Smooth muscle cell (in vitro differentiated cells): Measurements from ENCODE around the gene IL1RAP. TPM values are rescaled to one million over a fixed set of nuclear protein-coding genes. Genes with fewer than 3 reads are reported as not detected.

Experiments
- DNase-seq: peaks from one replicate; lab custom pipeline; 2025; ENCODE audit not compliant: unreplicated experiment; lab: John Stamatoyannopoulos, UW
- H2AFZ ChIP-seq: fragments of 200-600 bp; sonication (generic); 2 replicates; pipeline ENCODE4 v1.6.0; 2016; ENCODE audit warnings: antibody characterized with exemption, low read depth, mild to moderate bottlenecking
- H3F3A ChIP-seq: fragments of 200-600 bp; sonication (generic); 2 replicates; pipeline ENCODE4 v1.6.0; 2017; ENCODE audit warnings: antibody characterized with exemption, low read depth
- H3K27ac ChIP-seq: fragments of 200-600 bp; sonication (generic); 2 replicates; pipeline ENCODE4 v1.5.1; 2016; ENCODE audit warnings: low read depth, mild to moderate bottlenecking
- H3K27me3 ChIP-seq: fragments of 200-600 bp; sonication (generic); 2 replicates; pipeline ENCODE4 v1.6.1; 2016; ENCODE audit warnings: low read depth, mild to moderate bottlenecking
- H3K36me3 ChIP-seq: fragments of 200-600 bp; sonication (generic); 2 replicates; pipeline ENCODE4 v1.5.1; 2016; ENCODE audit warnings: low read depth
- H3K4me1 ChIP-seq: fragments of 200-600 bp; sonication (generic); 2 replicates; pipeline ENCODE4 v1.5.1; 2016; ENCODE audit warnings: low read depth
- H3K4me2 ChIP-seq: fragments of 200-600 bp; sonication (generic); 2 replicates; pipeline ENCODE4 v1.6.0; 2016; ENCODE audit warnings: mild to moderate bottlenecking
- H3K4me3 ChIP-seq: fragments of 200-600 bp; sonication (generic); 2 replicates; pipeline ENCODE4 v1.5.1; 2016; ENCODE audit warnings: mild to moderate bottlenecking
- H3K79me2 ChIP-seq: fragments of 200-600 bp; sonication (generic); 2 replicates; pipeline ENCODE4 v1.6.0; 2016; ENCODE audit warnings: low read depth, mild to moderate bottlenecking
- H3K9ac ChIP-seq: fragments of 200-600 bp; sonication (generic); 2 replicates; pipeline ENCODE4 v1.6.0; 2016; ENCODE audit warnings: low read depth
- H3K9me3 ChIP-seq: fragments of 200-600 bp; sonication (generic); replicated peaks from 2 replicates; pipeline ENCODE4 v1.5.1; 2016; ENCODE audit warnings: low read depth
- H4K20me1 ChIP-seq: fragments of 200-600 bp; sonication (generic); 2 replicates; pipeline ENCODE4 v1.6.0; 2016; ENCODE audit warnings: low read depth
- CTCF ChIP-seq: fragments of 200-600 bp; sonication (generic); IDR thresholded peaks from 2 replicates; pipeline ENCODE4 v1.5.1; 2017; ENCODE audit warnings: borderline replicate concordance, mild to moderate bottlenecking, antibody characterized with exemption; ENCODE audit not compliant: insufficient read depth, poor library complexity, severe bottlenecking
- WGBS: methylation state at CpG from one replicate; pipeline ENCODE4 v1.1.7; 2016; ENCODE audit warnings: low lambda C conversion rate; 5-methylcytosine and 5-hydroxymethylcytosine counted together
- polyA plus RNA-seq: library from polyadenylated mRNA; unstranded; fragments of >200 nt; fragmentation: Nextera tagmentation; extraction: Ambion mirVana; gene quantifications from 2 replicates; pipeline ENCODE4 v1.2.1, GENCODE V29; 2016
- total RNA-seq: library from RNA; depleted of rRNA; stranded (reverse); fragments of >200 nt; gene quantifications from 2 replicates; pipeline ENCODE4 v1.2.3, GENCODE V29; 2014

The IL1RAP gene
- total and polyA plus RNA-seq, 2 experiments from 2014 or later: 13.5 to 49.1 TPM

DNA sequence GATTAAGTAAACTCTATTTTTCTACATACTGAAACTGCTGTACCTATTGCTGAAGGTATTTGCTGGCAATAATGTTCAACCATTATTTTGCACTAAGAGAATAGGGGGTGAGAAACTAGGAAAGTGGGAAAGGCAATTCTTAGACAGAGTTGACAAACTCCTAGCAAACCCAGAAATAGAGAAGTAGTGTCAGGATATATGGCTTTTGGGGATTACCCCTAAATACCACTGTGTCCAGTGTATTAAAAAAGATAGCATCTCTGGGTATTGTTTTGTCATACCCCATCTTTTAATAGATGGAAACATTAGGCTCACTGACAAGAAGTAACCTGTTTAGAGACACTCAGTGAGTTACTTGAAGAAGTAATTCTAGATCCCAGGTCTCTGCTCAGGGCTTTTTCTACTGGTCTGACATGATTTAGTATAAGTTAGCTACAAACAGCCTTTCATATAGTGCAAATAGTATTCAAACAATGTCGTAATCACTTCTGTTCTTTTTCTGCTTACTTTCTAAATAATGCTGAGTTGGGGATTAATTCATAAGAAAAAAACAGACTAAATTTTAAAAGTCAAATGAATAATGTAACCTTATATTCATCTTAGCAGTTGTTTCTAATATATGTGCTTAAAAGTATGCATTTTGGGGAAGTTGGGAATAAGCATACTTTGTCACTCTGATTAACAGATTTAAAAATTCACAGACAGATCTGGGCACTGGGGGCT lies 107.2 kb downstream of the IL1RAP start:
- H3K4me1 ChIP-seq: no peaks in the 10 kb centered on the region
- no peak overlapping the region for H2AFZ ChIP-seq
- no peaks in the 10 kb centered on the region for H3F3A ChIP-seq
- no peaks in the 10 kb centered on the region for H3K27me3 ChIP-seq
- H3K9me3 ChIP-seq: no peaks in the 10 kb centered on the region
- no peak for DNase-seq
- TF ChIP-seq CTCF: no peak
- H3K4me2 ChIP-seq: no peak overlapping the region
- H3K79me2 ChIP-seq: no peaks in the 10 kb centered on the region
- no peak overlapping the region for H3K27ac ChIP-seq
- no peak overlapping the region for H3K9ac ChIP-seq
- H3K36me3 ChIP-seq: no peaks in the 10 kb centered on the region
- no peak overlapping the region for H3K4me3 ChIP-seq
- WGBS: 92% methylated on average over 1 of the region's 1 CpG
- no peaks in the 10 kb centered on the region for H4K20me1 ChIP-seq

GRCh38 chr3:190621927-190622326 lies 108.0 kb downstream of the IL1RAP start:
- no peak overlapping the region for H3K4me2 ChIP-seq
- no peak for DNase-seq
- no peaks in the 10 kb centered on the region for H3K79me2 ChIP-seq
- H3K4me1 ChIP-seq: no peaks in the 10 kb centered on the region
- H3K9ac ChIP-seq: no peak overlapping the region
- H3K27me3 ChIP-seq: no peaks in the 10 kb centered on the region
- H3F3A ChIP-seq: no peaks in the 10 kb centered on the region
- H3K36me3 ChIP-seq: no peaks in the 10 kb centered on the region
- no peak overlapping the region for H3K4me3 ChIP-seq
- no peaks in the 10 kb centered on the region for H4K20me1 ChIP-seq
- no peak overlapping the region for H3K27ac ChIP-seq
- no peak overlapping the region for H2AFZ ChIP-seq
- TF ChIP-seq CTCF: no peak
- WGBS: 68% methylated on average over 3 of the region's 3 CpGs
- no peaks in the 10 kb centered on the region for H3K9me3 ChIP-seq

DNA sequence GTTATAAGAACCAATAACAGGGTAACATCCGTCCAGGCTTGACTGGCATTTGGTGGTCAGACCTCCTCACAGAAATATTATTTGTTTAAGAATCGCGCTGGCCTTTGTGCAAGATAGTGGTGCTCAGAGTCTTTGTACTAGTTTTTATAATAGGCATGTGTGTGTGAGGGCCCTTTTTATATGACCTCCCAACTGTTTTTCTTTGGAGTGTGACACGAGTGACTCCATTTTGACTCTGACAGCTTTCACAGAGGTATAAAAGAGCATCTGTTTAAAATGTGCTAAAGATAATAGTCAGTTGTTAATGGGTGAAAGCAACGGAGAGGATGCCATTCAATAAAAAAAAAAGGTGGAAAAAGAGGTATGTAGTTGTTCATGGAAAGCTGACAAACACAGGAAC lies 110.4 kb downstream of the IL1RAP start:
- Histone ChIP-seq H3K36me3 (no peaks in the 10 kb centered on the region), H2AFZ (no peak overlapping the region), H3K9ac (no peak overlapping the region), H3K79me2 (no peaks in the 10 kb centered on the region), H3K9me3 (no peaks in the 10 kb centered on the region), H3K4me1 (no peaks in the 10 kb centered on the region), H3K27ac (no peak overlapping the region), H3K4me3 (no peak overlapping the region), H3K27me3 (no peaks in the 10 kb centered on the region), H4K20me1 (no peaks in the 10 kb centered on the region), H3F3A (no peaks in the 10 kb centered on the region), H3K4me2 (no peak overlapping the region)
- no peak for DNase-seq
- TF ChIP-seq CTCF: no peak
- 53% methylated on average over 5 of the region's 5 CpGs for WGBS
